22Rv1 (cell line): ENCODE data around the gene MBNL2.

Experiments
- ZFX ChIP-seq: fragments of 450-650 bp; IDR thresholded peaks from 2 replicates; pipeline ENCODE4 v1.6.1; 2017; ENCODE audit warnings: antibody characterized with exemption, borderline replicate concordance
- TF ChIP-seq, protein P1 (sequence below): fragments of 450-650 bp; IDR thresholded peaks from 2 replicates; pipeline ENCODE4 v1.5.1; 2017; ENCODE audit warnings: mild to moderate bottlenecking

DNA sequence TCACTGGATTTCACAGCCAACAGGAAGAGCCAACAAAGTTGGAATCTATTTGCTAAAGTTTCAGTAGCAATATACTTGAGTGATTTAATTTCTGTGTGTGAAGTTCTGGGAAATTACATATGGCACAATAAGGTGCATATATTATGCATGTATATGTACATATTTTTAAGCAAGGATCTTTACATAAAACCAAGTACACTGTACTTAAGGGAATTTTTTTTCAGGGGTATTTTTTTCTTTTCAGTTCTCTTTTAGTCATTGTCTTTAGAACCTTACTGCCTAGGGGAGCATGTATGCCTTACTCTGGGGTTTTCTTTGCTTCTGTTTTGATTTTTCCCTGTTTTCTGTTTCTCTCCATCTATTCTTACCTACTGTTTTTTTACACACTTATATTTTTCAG is 219.2 kb downstream of the MBNL2 start:
- TF ChIP-seq, protein P1, sequence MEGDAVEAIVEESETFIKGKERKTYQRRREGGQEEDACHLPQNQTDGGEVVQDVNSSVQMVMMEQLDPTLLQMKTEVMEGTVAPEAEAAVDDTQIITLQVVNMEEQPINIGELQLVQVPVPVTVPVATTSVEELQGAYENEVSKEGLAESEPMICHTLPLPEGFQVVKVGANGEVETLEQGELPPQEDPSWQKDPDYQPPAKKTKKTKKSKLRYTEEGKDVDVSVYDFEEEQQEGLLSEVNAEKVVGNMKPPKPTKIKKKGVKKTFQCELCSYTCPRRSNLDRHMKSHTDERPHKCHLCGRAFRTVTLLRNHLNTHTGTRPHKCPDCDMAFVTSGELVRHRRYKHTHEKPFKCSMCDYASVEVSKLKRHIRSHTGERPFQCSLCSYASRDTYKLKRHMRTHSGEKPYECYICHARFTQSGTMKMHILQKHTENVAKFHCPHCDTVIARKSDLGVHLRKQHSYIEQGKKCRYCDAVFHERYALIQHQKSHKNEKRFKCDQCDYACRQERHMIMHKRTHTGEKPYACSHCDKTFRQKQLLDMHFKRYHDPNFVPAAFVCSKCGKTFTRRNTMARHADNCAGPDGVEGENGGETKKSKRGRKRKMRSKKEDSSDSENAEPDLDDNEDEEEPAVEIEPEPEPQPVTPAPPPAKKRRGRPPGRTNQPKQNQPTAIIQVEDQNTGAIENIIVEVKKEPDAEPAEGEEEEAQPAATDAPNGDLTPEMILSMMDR, result no peak
- TF ChIP-seq ZFX, result no peak
